ENCODE measurements around the gene P3H2. TPM values are rescaled to one million over a fixed set of nuclear protein-coding genes. Genes with fewer than 3 reads are reported as not detected.

P3H2 gene
- total RNA-seq, 6 experiments from 2014 or later = 37.6 to 43.2 (median 39.5) TPM

GRCh38 chr3:190109441-190109840 lies 11.3 kb downstream of the P3H2 start:
- no peak for DNase-seq
- no peaks in the 10 kb centered on the region; the same call in 1 of the 2 replicates for H3K9me3 Mint-ChIP-seq
- peaks cover 38% of the 10 kb centered on the region for H3K4me1 Mint-ChIP-seq (ENCODE audit: low read depth)
- peak overlapping the region; percentile 83 for H3K27ac Mint-ChIP-seq
- TF ChIP-seq CTCF (IDR thresholded peaks at IDR 0.05) = no peak
- H3K27me3 Mint-ChIP-seq (ENCODE audit: insufficient read depth) = no peaks in the 10 kb centered on the region
- H3K4me3 Mint-ChIP-seq = peak overlapping the region; percentile 77
- H3K36me3 Mint-ChIP-seq (ENCODE audit: low read depth) = peaks cover 14% of the 10 kb centered on the region; the same call in 1 of the 2 replicates

- Mint-ChIP-seq H3K36me3 (ENCODE audit: low read depth) (peaks cover 14% of the 10 kb centered on the region; the same call in 1 of the 2 replicates), H3K4me3 (peak overlapping the region; percentile 77), H3K27ac (peak overlapping the region; percentile 83), H3K4me1 (ENCODE audit: low read depth) (peaks cover 37% of the 10 kb centered on the region), H3K9me3 (no peaks in the 10 kb centered on the region; the same call in 1 of the 2 replicates), H3K27me3 (ENCODE audit: insufficient read depth) (no peaks in the 10 kb centered on the region; the same call in 1 of the 2 replicates)
- TF ChIP-seq CTCF (IDR thresholded peaks at IDR 0.05) = no peak
- no peak for DNase-seq
These were observed 11.9 kb downstream of the P3H2 start for GRCh38 chr3:190108804-190109203.

- Mint-ChIP-seq H3K4me1 (ENCODE audit: low read depth) (peaks cover 55% of the 10 kb centered on the region), H3K36me3 (ENCODE audit: low read depth) (0 out of 2 replicates have a peak, but pooled peaks cover 9% of the 10 kb centered on the region), H3K9me3 (no peaks in the 10 kb centered on the region), H3K4me3 (no peak overlapping the region), H3K27ac (peak overlapping the region; percentile 20; the same call in 1 of the 2 replicates), H3K27me3 (ENCODE audit: insufficient read depth) (no peaks in the 10 kb centered on the region; the same call in 1 of the 2 replicates)
- TF ChIP-seq CTCF (IDR thresholded peaks at IDR 0.05) = no peak
- DNase-seq = no peak
These were observed 14.8 kb downstream of the P3H2 start for GRCh38 chr3:190105876-190106275.

- no peak for TF ChIP-seq CTCF (IDR thresholded peaks at IDR 0.05)
- Mint-ChIP-seq H3K27me3 (ENCODE audit: insufficient read depth) (no peaks in the 10 kb centered on the region; the same call in 1 of the 2 replicates), H3K4me1 (ENCODE audit: low read depth) (peaks cover 75% of the 10 kb centered on the region), H3K36me3 (ENCODE audit: low read depth) (0 out of 2 replicates have a peak, but pooled peaks cover 9% of the 10 kb centered on the region), H3K4me3 (peak overlapping the region; percentile 56; the same call in 1 of the 2 replicates), H3K9me3 (no peaks in the 10 kb centered on the region), H3K27ac (peak overlapping the region; percentile 74)
- peak; percentile 36 for DNase-seq
These were observed 19.2 kb downstream of the P3H2 start for GRCh38 chr3:190101320-190102011.

- peaks cover 69% of the 10 kb centered on the region for H3K4me1 Mint-ChIP-seq (ENCODE audit: low read depth)
- no peak for DNase-seq
- no peaks in the 10 kb centered on the region for H3K9me3 Mint-ChIP-seq
- H3K4me3 Mint-ChIP-seq = peak overlapping the region; percentile 50
- H3K27ac Mint-ChIP-seq = peak overlapping the region; percentile 12; the same call in 1 of the 2 replicates
- no peak for TF ChIP-seq CTCF (IDR thresholded peaks at IDR 0.05)
- peaks cover 1% of the 10 kb centered on the region; the same call in 1 of the 2 replicates for H3K27me3 Mint-ChIP-seq (ENCODE audit: insufficient read depth)
- H3K36me3 Mint-ChIP-seq (ENCODE audit: low read depth) = peaks cover 8% of the 10 kb centered on the region; the same call in 1 of the 2 replicates
These were observed 21.6 kb downstream of the P3H2 start for GRCh38 chr3:190099099-190099498.

All from HFFc6 (cell line).